Loucy (cell line): ENCODE data around the gene NUP62.
A peak's percentile ranks its signal among the peaks of the same experiment; 100 is the strongest.
"Not testable (repeated sequence)": the region's sequence is repeated elsewhere in the genome, so short reads cannot be mapped to it uniquely, and the experiment has no call there.

Experiments
- H2AFZ ChIP-seq: fragments of 200-600 bp; sonication (generic); 2 replicates; pipeline ENCODE4 v1.6.0; 2016; ENCODE audit warnings: antibody characterized with exemption, mild to moderate bottlenecking, low read length, moderate library complexity
- H3F3A ChIP-seq: fragments of 200-600 bp; 2 replicates; pipeline ENCODE4 v1.6.0; 2016; ENCODE audit warnings: antibody characterized with exemption, low read depth, mild to moderate bottlenecking
- H3K27me3 ChIP-seq: fragments of 200-600 bp; sonication (generic); 2 replicates; pipeline ENCODE4 v1.6.1; 2014; ENCODE audit warnings: low read length, mild to moderate bottlenecking; ENCODE audit not compliant: insufficient read depth, poor library complexity, severe bottlenecking
- H3K36me3 ChIP-seq: fragments of 200-600 bp; sonication (generic); 2 replicates; pipeline ENCODE4 v1.6.1; 2016; ENCODE audit warnings: low read length; ENCODE audit not compliant: insufficient read depth
- H3K4me1 ChIP-seq: fragments of 200-600 bp; sonication (generic); 2 replicates; pipeline ENCODE4 v1.5.1; 2014; ENCODE audit warnings: low read length, mild to moderate bottlenecking; ENCODE audit not compliant: insufficient read depth, poor library complexity, severe bottlenecking
- H3K4me2 ChIP-seq: fragments of 200-600 bp; sonication (generic); 2 replicates; pipeline ENCODE4 v1.6.0; 2014; ENCODE audit warnings: antibody characterized with exemption, low read length, low read depth, mild to moderate bottlenecking; ENCODE audit not compliant: poor library complexity, severe bottlenecking
- H3K4me3 ChIP-seq: fragments of 200-600 bp; sonication (generic); 2 replicates; pipeline ENCODE4 v1.5.1; 2014; ENCODE audit warnings: low read length, mild to moderate bottlenecking, mixed read lengths; ENCODE audit not compliant: poor library complexity, severe bottlenecking
- H3K79me2 ChIP-seq: fragments of 200-600 bp; sonication (generic); 2 replicates; pipeline ENCODE4 v1.6.1; 2014; ENCODE audit warnings: low read length; ENCODE audit not compliant: insufficient read depth
- H3K9ac ChIP-seq: fragments of 200-600 bp; sonication (generic); 2 replicates; pipeline ENCODE4 v1.6.0; 2014; ENCODE audit warnings: mild to moderate bottlenecking, low read depth, low read length, moderate library complexity; ENCODE audit not compliant: poor library complexity, severe bottlenecking
- H3K9me2 ChIP-seq: fragments of 200-600 bp; sonication (generic); replicated peaks from 2 replicates; pipeline ENCODE4 v1.6.1; 2016; ENCODE audit warnings: low read depth, low read length, mixed read lengths
- H3K9me3 ChIP-seq: fragments of 200-600 bp; sonication (generic); 2 replicates; pipeline ENCODE4 v1.6.1; 2014; ENCODE audit warnings: mild to moderate bottlenecking, antibody characterized with exemption, low read length, low read depth; ENCODE audit not compliant: insufficient read depth
- H4K20me1 ChIP-seq: fragments of 200-600 bp; sonication (generic); 2 replicates; pipeline ENCODE4 v1.6.0; 2014; ENCODE audit warnings: antibody characterized with exemption, low read length, mild to moderate bottlenecking; ENCODE audit not compliant: insufficient read depth, poor library complexity, severe bottlenecking
- CTCF ChIP-seq: fragments of 200-600 bp; sonication (generic); conservative IDR thresholded peaks from 2 replicates; pipeline ENCODE4 v1.5.1; 2014; ENCODE audit warnings: mild to moderate bottlenecking, antibody characterized with exemption, low read length
- EZH2phosphoT487 ChIP-seq: fragments of 200-600 bp; IDR thresholded peaks from 2 replicates; pipeline ENCODE4 v1.6.1; 2018; ENCODE audit warnings: antibody characterized with exemption, mild to moderate bottlenecking, moderate library complexity, borderline replicate concordance

NUP62 gene

GRCh38 chr19:49926515-49926914, 2.8 kb downstream of the NUP62 start:
- Histone ChIP-seq H3K9ac (peak overlapping the region; percentile 97), H3K4me1 (peaks cover 59% of the 10 kb centered on the region), H3K36me3 (peaks cover 32% of the 10 kb centered on the region; the same call in 1 of the 2 replicates), H3K9me2 (no peaks in the 10 kb centered on the region), H3K4me3 (peak overlapping the region; percentile 88), H3K79me2 (peaks cover 86% of the 10 kb centered on the region), H2AFZ (no peak overlapping the region), H3F3A (peaks cover 11% of the 10 kb centered on the region; the same call in 1 of the 2 replicates), H3K4me2 (peak overlapping the region; percentile 96), H4K20me1 (peaks cover 69% of the 10 kb centered on the region), H3K9me3 (no peaks in the 10 kb centered on the region), H3K27me3 (peaks cover 7% of the 10 kb centered on the region)
- TF ChIP-seq CTCF (no peak), EZH2phosphoT487 (no peak)

GRCh38 chr19:49925486-49925885, 3.8 kb downstream of the NUP62 start:
- TF ChIP-seq CTCF (no peak), EZH2phosphoT487 (no peak)
- Histone ChIP-seq H3K9me2 (no peaks in the 10 kb centered on the region), H3K4me2 (peak overlapping the region; percentile 96), H4K20me1 (peaks cover 80% of the 10 kb centered on the region), H3K27me3 (peaks cover 7% of the 10 kb centered on the region), H3K36me3 (peaks cover 32% of the 10 kb centered on the region; the same call in 1 of the 2 replicates), H3F3A (peaks cover 2% of the 10 kb centered on the region; the same call in 1 of the 2 replicates), H2AFZ (no peak overlapping the region), H3K4me3 (peak overlapping the region; percentile 69), H3K79me2 (peaks cover 93% of the 10 kb centered on the region), H3K9me3 (no peaks in the 10 kb centered on the region), H3K9ac (peak overlapping the region; percentile 65), H3K4me1 (peaks cover 59% of the 10 kb centered on the region)

GRCh38 chr19:49924881-49925210, 4.5 kb downstream of the NUP62 start:
- Histone ChIP-seq H3K36me3 (peaks cover 32% of the 10 kb centered on the region; the same call in 1 of the 2 replicates), H3K4me2 (peak overlapping the region; percentile 96), H3K4me1 (peaks cover 56% of the 10 kb centered on the region), H4K20me1 (peaks cover 86% of the 10 kb centered on the region), H3K79me2 (peaks cover 95% of the 10 kb centered on the region), H3K9ac (peak overlapping the region; percentile 65), H3K4me3 (peak overlapping the region; percentile 69)
- H3F3A ChIP-seq, H2AFZ ChIP-seq, H3K27me3 ChIP-seq, H3K9me3 ChIP-seq, H3K9me2 ChIP-seq: not testable (repeated sequence)
